SH-SY5Y (cell line): Measurements from ENCODE around the gene ALG14.
A peak's percentile ranks its signal among the peaks of the same experiment; 100 is the strongest.

Source experiments
- GATA2 ChIP-seq: IDR thresholded peaks from 2 replicates; pipeline ENCODE4 v1.6.1; 2011; ENCODE audit warnings: mild to moderate bottlenecking, low read depth, low read length
- GATA3 ChIP-seq: IDR thresholded peaks from 2 replicates; pipeline ENCODE4 v1.6.1; 2011; ENCODE audit warnings: low read depth, mild to moderate bottlenecking, low read length, moderate library complexity

DNA sequence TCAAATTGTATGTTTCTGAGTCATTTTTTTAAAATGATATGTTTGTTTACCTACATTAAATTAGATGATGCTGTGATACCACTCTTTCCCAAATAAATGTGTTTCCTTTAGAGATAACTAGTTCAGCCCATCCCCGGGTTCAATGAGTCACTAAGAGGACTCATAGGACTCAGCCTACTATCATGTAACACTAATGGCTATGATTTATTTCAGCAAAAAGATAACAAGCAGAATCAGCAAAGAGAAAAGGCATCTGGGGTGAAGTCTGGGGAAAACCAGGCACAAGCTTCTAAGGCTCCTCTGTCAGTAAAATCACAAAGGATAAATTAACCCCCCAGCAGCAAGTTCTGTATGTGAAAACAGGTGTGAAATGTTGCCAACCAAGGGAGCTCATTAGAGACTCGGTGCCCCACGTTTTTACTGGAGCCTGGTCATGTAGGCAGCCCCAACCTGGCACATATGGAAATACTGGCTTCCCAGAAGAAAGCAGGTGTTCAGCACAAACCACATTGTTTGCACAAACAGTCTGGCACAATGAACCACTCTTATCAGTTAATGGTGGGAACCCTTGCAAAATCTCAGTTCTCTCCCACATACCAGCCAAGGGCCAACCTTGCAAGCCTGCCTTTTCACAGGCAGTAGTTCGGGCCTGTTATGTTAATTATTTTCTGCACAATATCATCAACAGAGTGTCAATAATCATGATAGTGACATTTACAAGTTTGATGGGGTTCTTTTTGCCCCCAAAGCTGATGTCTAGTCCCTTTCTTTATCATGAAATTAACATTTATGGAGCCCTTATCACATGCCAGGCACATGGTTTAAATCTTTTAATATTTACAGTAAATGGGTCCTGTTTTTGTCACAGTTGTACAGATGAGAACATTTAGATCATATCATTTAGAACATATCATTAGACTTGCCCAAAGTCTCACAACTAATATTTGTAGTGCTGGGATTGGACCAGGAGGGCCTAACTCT lies 122.8 kb downstream of the ALG14 start:
- peak; percentile 94 for TF ChIP-seq GATA3
- TF ChIP-seq GATA2 = peak; percentile 79
